ENCODE measurements around the gene OPTN. TPM values are rescaled to one million over a fixed set of nuclear protein-coding genes. Genes with fewer than 3 reads are reported as not detected.

The OPTN gene
- total and polyA plus RNA-seq, 4 donors: 23.0 to 45.6 (median 37.7) TPM

GRCh38 chr10:13180788-13181187, 80.8 kb downstream of the OPTN start:
- peaks cover 0 to 6% (median 0%) of the 10 kb centered on the region in 4 donors for H3K36me3 ChIP-seq (ENCODE audit: control insufficient read depth in 4 of 4, insufficient read depth in 4 of 4, low read length in 4 of 4)
- no peak overlapping the region for H3K9ac ChIP-seq (ENCODE audit: insufficient read depth in 1 of 2, low read length in 2 of 2)
- no peak overlapping the region for H3K4me3 ChIP-seq
- 87 to 98% methylated on average over 4 of the region's 4 CpGs for WGBS, 2 donors
- no peak for TF ChIP-seq CTCF (IDR thresholded peaks at IDR 0.05; ENCODE audit: control extremely low read depth, extremely low read depth)
- H3K27ac ChIP-seq (ENCODE audit: low read depth in 1 of 2, low read length in 1 of 2): no peak overlapping the region
- ATAC-seq (ENCODE audit: insufficient read depth, low FRiP score): no peak
- no peaks in the 10 kb centered on the region for H3K27me3 ChIP-seq (ENCODE audit: control insufficient read depth in 3 of 3, insufficient read depth in 3 of 3, low read length in 2 of 3)
- peaks cover 0 to 3% (median 0%) of the 10 kb centered on the region in 5 donors for H3K4me1 ChIP-seq (ENCODE audit: control insufficient read depth in 5 of 5, insufficient read depth in 5 of 5, low read length in 5 of 5)
- H3K9me3 ChIP-seq (ENCODE audit: control insufficient read depth in 4 of 4, insufficient read depth in 3 of 4, low read length in 3 of 4): no peaks in the 10 kb centered on the region
- DNase-seq: no peak

GRCh38 chr10:13182424-13182823, 82.5 kb downstream of the OPTN start:
- WGBS, 2 donors: 88 to 97% methylated on average over 1 of the region's 1 CpG
- no peak overlapping the region for H3K9ac ChIP-seq (ENCODE audit: insufficient read depth in 1 of 2, low read length in 2 of 2)

GRCh38 chr10:13183625-13184024, 83.7 kb downstream of the OPTN start:
- no peak for DNase-seq
- H3K9ac ChIP-seq (ENCODE audit: insufficient read depth in 1 of 2, low read length in 2 of 2): no peak overlapping the region
- no peak for ATAC-seq (ENCODE audit: insufficient read depth, low FRiP score)
- WGBS, 2 donors: 69 to 94% methylated on average over 5 of the region's 5 CpGs
- no peak overlapping the region for H3K4me3 ChIP-seq
- TF ChIP-seq CTCF (IDR thresholded peaks at IDR 0.05; ENCODE audit: control extremely low read depth, extremely low read depth): no peak
- peaks cover 0 to 6% (median 0%) of the 10 kb centered on the region in 4 donors for H3K36me3 ChIP-seq (ENCODE audit: control insufficient read depth in 4 of 4, insufficient read depth in 4 of 4, low read length in 4 of 4)
- no peaks in the 10 kb centered on the region for H3K27me3 ChIP-seq (ENCODE audit: control insufficient read depth in 3 of 3, insufficient read depth in 3 of 3, low read length in 2 of 3)
- peaks cover 0 to 3% (median 0%) of the 10 kb centered on the region in 5 donors for H3K4me1 ChIP-seq (ENCODE audit: control insufficient read depth in 5 of 5, insufficient read depth in 5 of 5, low read length in 5 of 5)
- no peak overlapping the region for H3K27ac ChIP-seq (ENCODE audit: low read depth in 1 of 2, low read length in 1 of 2)
- peaks cover 0 to 4% (median 0%) of the 10 kb centered on the region in 4 donors for H3K9me3 ChIP-seq (ENCODE audit: control insufficient read depth in 4 of 4, insufficient read depth in 3 of 4, low read length in 3 of 4)

More at GRCh38 chr10:13182424-13182823, 82.5 kb downstream of the OPTN start:
- Histone ChIP-seq H3K4me3 (no peak overlapping the region), H3K9me3 (ENCODE audit: control insufficient read depth in 4 of 4, insufficient read depth in 3 of 4, low read length in 3 of 4) (peaks cover 0 to 4% (median 0%) of the 10 kb centered on the region in 4 donors), H3K27me3 (ENCODE audit: control insufficient read depth in 3 of 3, insufficient read depth in 3 of 3, low read length in 2 of 3) (no peaks in the 10 kb centered on the region), H3K36me3 (ENCODE audit: control insufficient read depth in 4 of 4, insufficient read depth in 4 of 4, low read length in 4 of 4) (peaks cover 0 to 6% (median 0%) of the 10 kb centered on the region in 4 donors), H3K4me1 (ENCODE audit: control insufficient read depth in 5 of 5, insufficient read depth in 5 of 5, low read length in 5 of 5) (peaks cover 0 to 3% (median 0%) of the 10 kb centered on the region in 5 donors), H3K27ac (ENCODE audit: low read depth in 1 of 2, low read length in 1 of 2) (no peak overlapping the region)
- DNase-seq (no peak), ATAC-seq (ENCODE audit: insufficient read depth, low FRiP score) (no peak)
- TF ChIP-seq CTCF (IDR thresholded peaks at IDR 0.05; ENCODE audit: control extremely low read depth, extremely low read depth): no peak

- no peak overlapping the region for H3K27ac ChIP-seq (ENCODE audit: low read depth in 1 of 2, low read length in 1 of 2)
These were observed 84.3 kb downstream of the OPTN start for GRCh38 chr10:13184276-13184675.

More at GRCh38 chr10:13184276-13184675, 84.3 kb downstream of the OPTN start:
- peak in 2 of 3 donors; percentile 14 to 17 for DNase-seq
- H3K9me3 ChIP-seq (ENCODE audit: control insufficient read depth in 4 of 4, insufficient read depth in 3 of 4, low read length in 3 of 4): peaks cover 0 to 4% (median 0%) of the 10 kb centered on the region in 4 donors
- 86 to 94% methylated on average over 2 of the region's 2 CpGs for WGBS, 2 donors
- ATAC-seq (ENCODE audit: insufficient read depth, low FRiP score): no peak
- no peak for TF ChIP-seq CTCF (IDR thresholded peaks at IDR 0.05; ENCODE audit: control extremely low read depth, extremely low read depth)
- H3K27me3 ChIP-seq (ENCODE audit: control insufficient read depth in 3 of 3, insufficient read depth in 3 of 3, low read length in 2 of 3): no peaks in the 10 kb centered on the region
- no peak overlapping the region for H3K4me3 ChIP-seq
- H3K9ac ChIP-seq (ENCODE audit: insufficient read depth in 1 of 2, low read length in 2 of 2): no peak overlapping the region
- H3K36me3 ChIP-seq (ENCODE audit: control insufficient read depth in 4 of 4, insufficient read depth in 4 of 4, low read length in 4 of 4): peaks cover 0 to 6% (median 0%) of the 10 kb centered on the region in 4 donors
- peaks cover 0 to 5% (median 3%) of the 10 kb centered on the region in 5 donors for H3K4me1 ChIP-seq (ENCODE audit: control insufficient read depth in 5 of 5, insufficient read depth in 5 of 5, low read length in 5 of 5)

Data from lung (tissue), 12 donors.